K562 (cell line): Measurements from ENCODE around the gene MAML3.

Source experiments
- ARID2 ChIP-seq: fragments of 450-650 bp; IDR thresholded peaks from 2 replicates; pipeline ENCODE4 v1.6.1; 2017; ENCODE audit warnings: antibody characterized with exemption, mild to moderate bottlenecking
- BHLHE40 ChIP-seq: IDR thresholded peaks from 2 replicates; pipeline ENCODE4 v1.6.1; 2011; ENCODE audit warnings: low read length, improper control_type of control experiment
- FOSL1 ChIP-seq: fragments of 200-800 bp; sonication (Bioruptor generic); conservative IDR thresholded peaks from 2 replicates; pipeline ENCODE4 v1.6.1; 2016; ENCODE audit warnings: missing genetic modification characterization, missing compliant biosample characterization
- HMG20B ChIP-seq: fragments of 250-450 bp; sonication (Bioruptor Pico); IDR thresholded peaks from 2 replicates; pipeline ENCODE4 v1.5.0; 2021; ENCODE audit warnings: mild to moderate bottlenecking
- KDM1A ChIP-seq, 2 experiments: fragments of 450-650 bp; IDR thresholded peaks; 2 replicates each; pipeline ENCODE4 v1.6.1; 2016; ENCODE audit warnings: mild to moderate bottlenecking in 2 of 2
- MAZ ChIP-seq, 2 experiments: fragments of 450-650 bp in 1 of 2; sonication (generic) in 1 of 2; formaldehyde crosslinking; IDR thresholded peaks in 1 of 2; conservative IDR thresholded peaks in 1 of 2; 2 replicates each; pipeline versions ENCODE4 v1.4.0 to v1.5.0; 2020; ENCODE audit warnings: mild to moderate bottlenecking in 1 of 2, missing genetic modification reagents in 1 of 2
- PCBP1 ChIP-seq: fragments of 200-400 bp; formaldehyde crosslinking; IDR thresholded peaks from 2 replicates; pipeline ENCODE4 v1.6.1; 2018; ENCODE audit warnings: mild to moderate bottlenecking, low read depth, low read length; ENCODE audit not compliant: poor library complexity, severe bottlenecking
- PYGO2 ChIP-seq: fragments of 450-650 bp; IDR thresholded peaks from 2 replicates; pipeline ENCODE4 v1.6.1; 2016; ENCODE audit warnings: mild to moderate bottlenecking, missing genetic modification characterization, moderate library complexity, missing compliant biosample characterization
- RFX1 ChIP-seq: fragments of 450-650 bp; IDR thresholded peaks from 2 replicates; pipeline ENCODE4 v1.6.1; 2016; ENCODE audit warnings: mild to moderate bottlenecking, moderate library complexity
- TEAD2 ChIP-seq: fragments of 450-650 bp; IDR thresholded peaks from 2 replicates; pipeline ENCODE4 v1.6.1; 2016; ENCODE audit warnings: missing genetic modification characterization, control low read depth, missing compliant biosample characterization
- ZNF316 ChIP-seq: fragments of 450-650 bp; IDR thresholded peaks from 2 replicates; pipeline ENCODE4 v1.6.1; 2016
- TF ChIP-seq, protein P1 (sequence below): sonication (generic); formaldehyde crosslinking; IDR thresholded peaks from 2 replicates; pipeline ENCODE4 v1.9.0; 2022; ENCODE audit warnings: mild to moderate bottlenecking, missing genetic modification reagents
- TF ChIP-seq, protein P2 (sequence below), 3 experiments: IDR thresholded peaks in 2 of 3; conservative IDR thresholded peaks in 1 of 3; 2 replicates each; pipeline ENCODE4 v1.5.1; 2011 to 2012; ENCODE audit warnings: low read length in 3 of 3, mild to moderate bottlenecking in 3 of 3, control low read depth in 2 of 3, improper control_type of control experiment in 1 of 3, inconsistent platforms in 1 of 3, low read depth in 1 of 3, mixed read lengths in 1 of 3, moderate library complexity in 1 of 3; ENCODE audit not compliant: insufficient read depth in 2 of 3
- TF ChIP-seq, protein P3 (sequence below), 2 experiments: fragments of 450-650 bp; formaldehyde crosslinking in 1 of 2; IDR thresholded peaks; 2 replicates each; pipeline versions ENCODE4 v1.4.0 to v1.6.1; 2014 to 2020; ENCODE audit warnings: mild to moderate bottlenecking in 2 of 2, borderline replicate concordance in 1 of 2, low read depth in 1 of 2

DNA sequence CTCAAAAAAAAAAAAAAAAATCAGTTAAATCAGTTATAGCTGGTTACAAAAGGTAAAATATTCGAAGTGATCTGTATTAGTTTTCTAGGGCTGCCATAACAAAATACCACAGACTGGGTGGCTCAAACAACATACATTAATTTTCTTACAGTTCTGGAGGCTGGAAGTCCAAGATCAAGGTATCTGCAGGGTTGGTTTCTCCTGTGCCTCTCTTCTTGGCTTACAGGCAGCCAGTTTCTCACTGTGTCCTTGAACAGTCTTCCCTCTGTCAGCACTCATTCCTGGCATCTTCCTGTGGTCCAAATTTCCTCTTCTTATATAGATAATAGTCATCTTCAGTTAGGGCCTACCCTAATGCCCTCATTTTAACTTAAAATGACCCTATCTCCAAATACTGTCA lies 248.5 kb downstream of the MAML3 start:
- TF ChIP-seq KDM1A (IDR thresholded peaks at IDR 0.05) (no peak), ZNF316 (no peak), BHLHE40 (no peak), PYGO2 (tag) (no peak), RFX1 (no peak), HMG20B (CRISPR knock-in tag) (no peak), FOSL1 (tag) (no peak), ARID2 (no peak), MAZ (CRISPR knock-in tag; conservative IDR thresholded peaks at IDR 0.05 in 1 of 2, IDR thresholded peaks at IDR 0.05 in 1 of 2) (no peak), PCBP1 (no peak), TEAD2 (tag) (no peak)
- TF ChIP-seq, protein P1, sequence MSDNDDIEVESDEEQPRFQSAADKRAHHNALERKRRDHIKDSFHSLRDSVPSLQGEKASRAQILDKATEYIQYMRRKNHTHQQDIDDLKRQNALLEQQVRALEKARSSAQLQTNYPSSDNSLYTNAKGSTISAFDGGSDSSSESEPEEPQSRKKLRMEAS (CRISPR knock-in tag): no peak
- TF ChIP-seq, protein P2, sequence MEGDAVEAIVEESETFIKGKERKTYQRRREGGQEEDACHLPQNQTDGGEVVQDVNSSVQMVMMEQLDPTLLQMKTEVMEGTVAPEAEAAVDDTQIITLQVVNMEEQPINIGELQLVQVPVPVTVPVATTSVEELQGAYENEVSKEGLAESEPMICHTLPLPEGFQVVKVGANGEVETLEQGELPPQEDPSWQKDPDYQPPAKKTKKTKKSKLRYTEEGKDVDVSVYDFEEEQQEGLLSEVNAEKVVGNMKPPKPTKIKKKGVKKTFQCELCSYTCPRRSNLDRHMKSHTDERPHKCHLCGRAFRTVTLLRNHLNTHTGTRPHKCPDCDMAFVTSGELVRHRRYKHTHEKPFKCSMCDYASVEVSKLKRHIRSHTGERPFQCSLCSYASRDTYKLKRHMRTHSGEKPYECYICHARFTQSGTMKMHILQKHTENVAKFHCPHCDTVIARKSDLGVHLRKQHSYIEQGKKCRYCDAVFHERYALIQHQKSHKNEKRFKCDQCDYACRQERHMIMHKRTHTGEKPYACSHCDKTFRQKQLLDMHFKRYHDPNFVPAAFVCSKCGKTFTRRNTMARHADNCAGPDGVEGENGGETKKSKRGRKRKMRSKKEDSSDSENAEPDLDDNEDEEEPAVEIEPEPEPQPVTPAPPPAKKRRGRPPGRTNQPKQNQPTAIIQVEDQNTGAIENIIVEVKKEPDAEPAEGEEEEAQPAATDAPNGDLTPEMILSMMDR (IDR thresholded peaks at IDR 0.05 in 2 of 3, conservative IDR thresholded peaks at IDR 0.05 in 1 of 3; ENCODE audit: insufficient read depth in 2 of 3, low read depth in 1 of 3, low read length in 3 of 3): no peak
- TF ChIP-seq, protein P3, sequence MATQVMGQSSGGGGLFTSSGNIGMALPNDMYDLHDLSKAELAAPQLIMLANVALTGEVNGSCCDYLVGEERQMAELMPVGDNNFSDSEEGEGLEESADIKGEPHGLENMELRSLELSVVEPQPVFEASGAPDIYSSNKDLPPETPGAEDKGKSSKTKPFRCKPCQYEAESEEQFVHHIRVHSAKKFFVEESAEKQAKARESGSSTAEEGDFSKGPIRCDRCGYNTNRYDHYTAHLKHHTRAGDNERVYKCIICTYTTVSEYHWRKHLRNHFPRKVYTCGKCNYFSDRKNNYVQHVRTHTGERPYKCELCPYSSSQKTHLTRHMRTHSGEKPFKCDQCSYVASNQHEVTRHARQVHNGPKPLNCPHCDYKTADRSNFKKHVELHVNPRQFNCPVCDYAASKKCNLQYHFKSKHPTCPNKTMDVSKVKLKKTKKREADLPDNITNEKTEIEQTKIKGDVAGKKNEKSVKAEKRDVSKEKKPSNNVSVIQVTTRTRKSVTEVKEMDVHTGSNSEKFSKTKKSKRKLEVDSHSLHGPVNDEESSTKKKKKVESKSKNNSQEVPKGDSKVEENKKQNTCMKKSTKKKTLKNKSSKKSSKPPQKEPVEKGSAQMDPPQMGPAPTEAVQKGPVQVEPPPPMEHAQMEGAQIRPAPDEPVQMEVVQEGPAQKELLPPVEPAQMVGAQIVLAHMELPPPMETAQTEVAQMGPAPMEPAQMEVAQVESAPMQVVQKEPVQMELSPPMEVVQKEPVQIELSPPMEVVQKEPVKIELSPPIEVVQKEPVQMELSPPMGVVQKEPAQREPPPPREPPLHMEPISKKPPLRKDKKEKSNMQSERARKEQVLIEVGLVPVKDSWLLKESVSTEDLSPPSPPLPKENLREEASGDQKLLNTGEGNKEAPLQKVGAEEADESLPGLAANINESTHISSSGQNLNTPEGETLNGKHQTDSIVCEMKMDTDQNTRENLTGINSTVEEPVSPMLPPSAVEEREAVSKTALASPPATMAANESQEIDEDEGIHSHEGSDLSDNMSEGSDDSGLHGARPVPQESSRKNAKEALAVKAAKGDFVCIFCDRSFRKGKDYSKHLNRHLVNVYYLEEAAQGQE (IDR thresholded peaks at IDR 0.05; ENCODE audit: borderline replicate concordance): no peak
- TF ChIP-seq, protein P3 (CRISPR knock-in tag; IDR thresholded peaks at IDR 0.05; ENCODE audit: low read depth): no peak
